Neural progenitor cell (in vitro differentiated cells): Measurements from ENCODE around the gene OPRL1.

Source experiments
- EZH2 ChIP-seq: fragments of 200-600 bp; sonication (generic); IDR thresholded peaks from 2 replicates; pipeline ENCODE4 v1.6.1; 2017; ENCODE audit warnings: antibody characterized with exemption, mild to moderate bottlenecking, moderate library complexity
- EZH2phosphoT487 ChIP-seq: fragments of 200-600 bp; sonication (generic); IDR thresholded peaks from 2 replicates; pipeline ENCODE4 v1.6.1; 2017; ENCODE audit warnings: antibody characterized with exemption
- TF ChIP-seq, protein P1 (sequence below): fragments of 200-600 bp; sonication (generic); IDR thresholded peaks from 2 replicates; pipeline ENCODE4 v1.5.1; 2017; ENCODE audit warnings: antibody characterized with exemption, mild to moderate bottlenecking

DNA sequence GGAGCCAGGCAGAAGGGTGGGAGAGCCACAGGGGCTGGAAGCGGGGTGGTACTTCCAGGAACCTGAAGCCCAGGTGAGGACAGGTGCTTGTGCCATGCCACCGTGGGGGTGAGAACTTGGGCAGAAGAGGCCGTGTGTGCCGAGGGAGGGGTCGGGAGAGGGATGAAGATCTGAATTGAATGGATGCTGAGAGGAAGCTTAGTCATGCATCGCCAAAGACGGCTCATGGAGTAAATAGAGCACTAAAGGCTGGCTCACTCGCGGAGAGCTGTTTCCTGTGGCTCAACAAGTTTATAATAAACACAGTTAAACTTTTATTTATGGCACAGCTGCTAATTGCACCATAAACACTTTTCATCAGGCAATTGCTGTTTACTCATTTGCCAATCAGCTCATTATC lies 62.7 kb downstream of the OPRL1 start:
- no peak for TF ChIP-seq EZH2
- TF ChIP-seq, protein P1, sequence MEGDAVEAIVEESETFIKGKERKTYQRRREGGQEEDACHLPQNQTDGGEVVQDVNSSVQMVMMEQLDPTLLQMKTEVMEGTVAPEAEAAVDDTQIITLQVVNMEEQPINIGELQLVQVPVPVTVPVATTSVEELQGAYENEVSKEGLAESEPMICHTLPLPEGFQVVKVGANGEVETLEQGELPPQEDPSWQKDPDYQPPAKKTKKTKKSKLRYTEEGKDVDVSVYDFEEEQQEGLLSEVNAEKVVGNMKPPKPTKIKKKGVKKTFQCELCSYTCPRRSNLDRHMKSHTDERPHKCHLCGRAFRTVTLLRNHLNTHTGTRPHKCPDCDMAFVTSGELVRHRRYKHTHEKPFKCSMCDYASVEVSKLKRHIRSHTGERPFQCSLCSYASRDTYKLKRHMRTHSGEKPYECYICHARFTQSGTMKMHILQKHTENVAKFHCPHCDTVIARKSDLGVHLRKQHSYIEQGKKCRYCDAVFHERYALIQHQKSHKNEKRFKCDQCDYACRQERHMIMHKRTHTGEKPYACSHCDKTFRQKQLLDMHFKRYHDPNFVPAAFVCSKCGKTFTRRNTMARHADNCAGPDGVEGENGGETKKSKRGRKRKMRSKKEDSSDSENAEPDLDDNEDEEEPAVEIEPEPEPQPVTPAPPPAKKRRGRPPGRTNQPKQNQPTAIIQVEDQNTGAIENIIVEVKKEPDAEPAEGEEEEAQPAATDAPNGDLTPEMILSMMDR = no peak
- TF ChIP-seq EZH2phosphoT487 = no peak
